PC-9 (cell line): ENCODE data around the gene CBX4. TPM values are rescaled to one million over a fixed set of nuclear protein-coding genes. Genes with fewer than 3 reads are reported as not detected.

Source experiments
- BruUV-seq: library from RNA; stranded (reverse); fragments of 400-500 nt; replicated peaks from 2 replicates; lab custom pipeline; 2021; lab: Mats Ljungman, UMichigan
- CTCF ChIA-PET: fragments of 300-600 bp; sonication (Branson Sonifier 250); formaldehyde crosslinking; loops from one replicate; lab custom pipeline; 2022; ENCODE audit warnings: antibody characterized with exemption; lab: Charles Lee
- POLR2A ChIA-PET: fragments of 300-600 bp; sonication (Branson Sonifier 250); formaldehyde crosslinking; loops from one replicate; lab custom pipeline; 2022; ENCODE audit warnings: antibody characterized with exemption; ENCODE audit not compliant: unreplicated experiment; lab: Charles Lee
- DNase-seq, 2 experiments: peaks; one replicate each; pipeline versions ENCODE4 v3.0.0 to v3.0.0-alpha.2; 2015 to 2022; ENCODE audit warnings: mixed read lengths in 1 of 2
- H2AFZ ChIP-seq: fragments of 200-600 bp; sonication (generic); 2 replicates; pipeline ENCODE4 v1.8.1; 2017; ENCODE audit warnings: antibody characterized with exemption
- H3F3A ChIP-seq: fragments of 200-600 bp; sonication (generic); 2 replicates; pipeline ENCODE4 v1.8.1; 2017; ENCODE audit warnings: antibody characterized with exemption, mild to moderate bottlenecking, low read depth; ENCODE audit not compliant: insufficient read depth
- H3K27ac ChIP-seq: fragments of 200-600 bp; sonication (generic); 2 replicates; pipeline ENCODE4 v1.6.1; 2016; ENCODE audit warnings: mixed run types
- H3K27me3 ChIP-seq: fragments of 200-600 bp; sonication (generic); 2 replicates; pipeline ENCODE4 v1.6.1; 2016; ENCODE audit warnings: low read depth, mixed run types; ENCODE audit not compliant: insufficient read depth
- H3K36me3 ChIP-seq: fragments of 200-600 bp; sonication (generic); 2 replicates; pipeline ENCODE4 v1.6.1; 2016; ENCODE audit warnings: low read depth, mixed run types
- H3K4me1 ChIP-seq: fragments of 200-600 bp; sonication (generic); replicated peaks from 2 replicates; pipeline ENCODE4 v1.6.1; 2016; ENCODE audit warnings: mixed run types; ENCODE audit not compliant: insufficient read depth
- H3K4me2 ChIP-seq: fragments of 200-600 bp; sonication (generic); 2 replicates; pipeline ENCODE4 v1.6.1; 2017; ENCODE audit warnings: mixed run types
- H3K4me3 ChIP-seq: fragments of 200-600 bp; sonication (generic); 2 replicates; pipeline ENCODE4 v1.6.1; 2016; ENCODE audit warnings: mixed run types
- H3K79me2 ChIP-seq: fragments of 200-600 bp; sonication (generic); 2 replicates; pipeline ENCODE4 v1.6.1; 2017; ENCODE audit warnings: low read depth, mixed run types
- H3K9me2 ChIP-seq: fragments of 200-600 bp; sonication (generic); 2 replicates; pipeline ENCODE4 v1.8.1; 2017; ENCODE audit warnings: mild to moderate bottlenecking; ENCODE audit not compliant: insufficient read depth
- H3K9me3 ChIP-seq: fragments of 200-600 bp; sonication (generic); 2 replicates; pipeline ENCODE4 v1.8.1; 2016; ENCODE audit warnings: low read depth; ENCODE audit not compliant: insufficient read depth
- H4K20me1 ChIP-seq: fragments of 200-600 bp; sonication (generic); 2 replicates; pipeline ENCODE4 v1.8.1; 2017; ENCODE audit not compliant: insufficient read depth
- CTCF ChIP-seq: fragments of 200-600 bp; sonication (generic); conservative IDR thresholded peaks from 2 replicates; pipeline ENCODE4 v1.6.1; 2017; ENCODE audit warnings: mixed run types, antibody characterized with exemption, mild to moderate bottlenecking, moderate library complexity
- EZH2 ChIP-seq: fragments of 200-600 bp; sonication (generic); IDR thresholded peaks from 2 replicates; pipeline ENCODE4 v1.8.0; 2017; ENCODE audit warnings: antibody characterized with exemption, low read depth
- intact Hi-C: fragments of 100-400 bp; cut with micrococcal nuclease; formaldehyde crosslinking; loops from one replicate; pipeline ENCODE4 v1.10.0; 2022; ENCODE audit not compliant: unreplicated experiment
- total RNA-seq: library from RNA; stranded (reverse); gene quantifications from 2 replicates; pipeline ENCODE4 v1.2.3, GENCODE V29; 2021

CBX4 gene
- total RNA-seq, 1 experiment from 2014 or later, result 32.0 TPM

DNA sequence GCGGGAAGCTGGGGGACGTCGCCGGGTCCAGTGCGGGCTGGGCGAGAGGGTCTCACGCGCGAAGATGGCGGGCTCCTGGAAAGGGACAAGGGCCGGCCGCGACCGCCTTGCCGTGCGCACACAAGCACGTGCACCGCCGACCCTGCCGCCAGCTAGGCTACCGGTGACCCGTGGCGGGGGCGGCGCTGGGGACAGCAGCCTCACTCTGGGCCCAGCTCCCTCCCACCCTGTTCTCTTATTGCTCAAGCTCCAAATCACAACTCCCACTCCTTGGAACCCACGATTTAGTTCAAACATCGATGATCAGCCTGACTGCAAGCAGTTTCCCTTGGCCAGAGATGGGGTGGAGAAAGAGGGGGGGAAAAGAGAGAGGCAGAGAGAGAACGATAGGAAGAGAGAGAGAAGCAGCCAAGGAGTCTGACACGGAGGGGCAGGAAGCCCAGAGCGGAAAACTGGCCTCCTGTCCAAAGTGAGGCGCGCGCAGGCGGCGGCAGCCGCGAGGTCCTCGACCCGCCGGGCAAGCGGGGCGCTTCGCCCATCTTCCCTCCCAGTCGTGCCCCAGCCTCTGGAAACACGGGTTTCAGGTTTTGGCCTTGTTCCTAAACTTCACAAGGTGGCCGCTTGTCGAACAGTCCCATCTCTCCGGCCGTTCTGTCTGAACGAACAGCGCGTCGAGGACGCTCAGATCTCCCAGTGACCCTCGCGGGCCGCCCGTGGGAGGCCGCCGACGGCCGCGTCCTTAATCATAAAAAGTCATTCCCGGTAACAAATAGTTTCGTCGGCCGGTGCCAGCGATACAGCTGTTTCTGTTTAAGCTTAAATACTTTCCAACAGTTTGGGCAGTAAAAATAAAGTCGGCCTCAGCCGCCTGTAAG, 40.7 kb downstream of the CBX4 start:
- H3K9me2 ChIP-seq, result no peaks in the 10 kb centered on the region
- POLR2A ChIA-PET, result no interaction called here
- DNase-seq, result peak in 1 of 2 experiments; percentile 25
- no peaks in the 10 kb centered on the region; the same call in 1 of the 2 replicates for H3F3A ChIP-seq
- BruUV-seq, result no TSS peak
- H3K4me2 ChIP-seq, result peak overlapping the region; percentile 73; the same call in 1 of the 2 replicates
- H4K20me1 ChIP-seq, result no peaks in the 10 kb centered on the region
- H3K79me2 ChIP-seq, result peaks cover 8% of the 10 kb centered on the region; the same call in 1 of the 2 replicates
- no peaks in the 10 kb centered on the region for H3K9me3 ChIP-seq
- intact Hi-C loops, result no loop called here
- CTCF ChIA-PET, result no interaction called here
- no peak overlapping the region for H3K27ac ChIP-seq
- no peak overlapping the region for H2AFZ ChIP-seq
- no peaks in the 10 kb centered on the region for H3K36me3 ChIP-seq
- H3K4me1 ChIP-seq, result peaks cover 10% of the 10 kb centered on the region; the same call in 1 of the 2 replicates
- H3K27me3 ChIP-seq, result peaks cover 20% of the 10 kb centered on the region; the same call in 1 of the 2 replicates
- no peak for TF ChIP-seq EZH2
- no peak for TF ChIP-seq CTCF
- H3K4me3 ChIP-seq, result no peak overlapping the region

GRCh38 chr17:79797492-79798298, 41.5 kb downstream of the CBX4 start:
- Histone ChIP-seq H3K27ac (no peak overlapping the region), H3K4me2 (peak overlapping the region; percentile 73; the same call in 1 of the 2 replicates), H3F3A (no peaks in the 10 kb centered on the region; the same call in 1 of the 2 replicates), H3K9me2 (no peaks in the 10 kb centered on the region), H3K4me3 (peak overlapping the region; percentile 73; the same call in 1 of the 2 replicates), H3K27me3 (peaks cover 15% of the 10 kb centered on the region; the same call in 1 of the 2 replicates), H3K79me2 (peaks cover 8% of the 10 kb centered on the region; the same call in 1 of the 2 replicates), H3K9me3 (no peaks in the 10 kb centered on the region), H4K20me1 (no peaks in the 10 kb centered on the region), H3K36me3 (no peaks in the 10 kb centered on the region), H3K4me1 (peaks cover 10% of the 10 kb centered on the region; the same call in 1 of the 2 replicates), H2AFZ (no peak overlapping the region)
- no peak for DNase-seq
- BruUV-seq, result no TSS peak
- intact Hi-C loops, result loop anchor here (1.0 to 2.0 kb wide), 2 partner anchors 27 to 35 kb away; no protein-coding TSS in a partner anchor
- TF ChIP-seq EZH2, result no peak
- TF ChIP-seq CTCF, result no peak
- POLR2A ChIA-PET, result interaction anchor here (0.6 to 1.0 kb wide), 6 partner anchors 21 to 372 kb away, joined by 3 to 27 read pairs (median 15); partner anchors contain the start of genes CARD14 and CBX4
- CTCF ChIA-PET, result interaction anchor here (0.6 kb wide), 3 partner anchors 42 to 235 kb away, joined by 5 to 11 read pairs (median 6); partner anchors contain the start of gene CBX4
